ENCODE results near the gene REN. TPM values are rescaled to one million over a fixed set of nuclear protein-coding genes. Genes with fewer than 3 reads are reported as not detected.

The REN gene
- polyA plus RNA-seq (ENCODE audit: insufficient read depth in 1 of 5, insufficient read length in 5 of 5, low replicate concordance in 1 of 5) = under 1 TPM in 1 of 5 donors, not detected in 4; 0.21 TPM
- long read RNA-seq, donor 1 = 0 reads
- long read RNA-seq, donor 2 = 0 reads
- long read RNA-seq, donor 3 = 0 reads
- long read RNA-seq, donor 4 = 0 reads
- long read RNA-seq, donor 5 = 0 reads
- long read RNA-seq, donor 6 = 0 reads
- long read RNA-seq, donor 7 = 0 reads
- long read RNA-seq, donor 8 = 0 reads

GRCh38 chr1:204166219-204166618, at the start of gene REN:
TSS of gene REN (minus strand) at chr1:204166337. CDS start at chr1:204166293, 44 bp downstream.
- no peak for DNase-seq

GRCh38 chr1:204213668-204214662, 47.8 kb upstream of the REN start, which contains the start of gene GOLT1A:
TSS of gene GOLT1A (minus strand) at chr1:204213988. CDS start at chr1:204213906, 82 bp downstream.
- peak; percentile 50 to 55 for DNase-seq

- no peak for DNase-seq
Measured at GRCh38 chr1:204212715-204213114, 46.6 kb upstream of the REN start.

- no peak for DNase-seq
Measured at GRCh38 chr1:204211046-204211445, 44.9 kb upstream of the REN start.

DNA sequence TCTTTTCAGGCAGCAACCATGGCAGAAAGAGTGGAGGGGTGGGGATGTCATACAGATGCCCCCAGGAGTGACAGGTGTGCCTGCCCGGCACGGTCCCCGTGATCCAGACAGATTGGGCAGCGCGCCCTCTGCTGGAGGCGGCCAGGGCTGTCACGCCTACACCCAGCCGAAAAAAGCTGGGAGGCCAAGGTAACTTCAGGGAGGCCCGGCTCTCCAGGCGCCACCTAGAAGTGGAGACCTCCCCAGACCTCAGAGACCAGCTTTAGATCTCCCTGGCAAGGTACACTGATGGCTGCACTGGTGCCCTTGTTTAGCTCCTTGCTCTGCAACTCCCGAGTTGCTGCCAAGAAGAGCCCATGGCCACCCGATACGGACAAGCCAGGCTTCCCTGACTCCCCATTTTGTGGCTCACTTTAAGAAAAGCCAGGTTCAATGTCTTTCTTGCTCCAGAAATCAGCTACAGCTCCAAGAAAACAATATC, 41.0 kb upstream of the REN start:
- DNase-seq = no peak

DNA sequence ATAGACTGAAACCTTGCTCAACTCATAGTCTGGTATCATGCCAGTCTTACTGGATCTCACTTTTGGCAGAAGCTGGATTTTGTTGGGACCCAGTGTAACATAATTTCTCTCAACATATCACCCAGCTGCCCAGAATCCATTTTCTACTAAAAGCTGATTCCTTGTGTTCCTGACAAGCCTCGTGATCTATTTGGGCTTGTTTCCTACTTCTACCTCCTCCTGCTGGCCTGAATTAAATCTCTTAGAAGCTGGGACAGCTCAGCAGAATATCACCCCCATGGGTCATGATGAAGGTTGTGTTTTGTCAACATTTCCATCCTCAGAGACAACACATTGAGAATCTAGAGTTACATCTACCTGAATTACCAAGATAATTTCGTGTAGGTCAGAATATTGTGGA, 40.0 kb upstream of the REN start:
- DNase-seq = no peak

GRCh38 chr1:204205486-204205885, 39.3 kb upstream of the REN start:
- DNase-seq = no peak

DNA sequence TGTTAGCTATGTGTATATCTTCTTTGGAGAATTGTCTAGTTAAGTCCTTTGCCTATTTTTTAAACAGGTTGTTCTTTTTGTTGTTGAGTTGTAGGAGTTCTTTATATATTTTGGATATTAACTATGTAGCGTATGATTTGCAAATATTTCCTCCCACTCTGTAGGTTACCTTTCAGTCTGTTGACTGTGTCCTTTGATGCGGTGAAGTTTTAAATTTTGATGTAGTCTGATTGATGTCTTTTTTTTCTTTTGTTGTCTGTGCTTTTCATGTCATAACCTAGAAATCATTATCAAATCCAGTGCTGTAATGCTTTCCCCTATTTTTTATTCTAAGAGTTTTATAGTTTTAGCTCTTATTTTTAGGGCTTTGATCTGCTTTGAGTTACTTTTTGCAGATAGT, 38.8 kb upstream of the REN start:
- DNase-seq = no peak

DNA sequence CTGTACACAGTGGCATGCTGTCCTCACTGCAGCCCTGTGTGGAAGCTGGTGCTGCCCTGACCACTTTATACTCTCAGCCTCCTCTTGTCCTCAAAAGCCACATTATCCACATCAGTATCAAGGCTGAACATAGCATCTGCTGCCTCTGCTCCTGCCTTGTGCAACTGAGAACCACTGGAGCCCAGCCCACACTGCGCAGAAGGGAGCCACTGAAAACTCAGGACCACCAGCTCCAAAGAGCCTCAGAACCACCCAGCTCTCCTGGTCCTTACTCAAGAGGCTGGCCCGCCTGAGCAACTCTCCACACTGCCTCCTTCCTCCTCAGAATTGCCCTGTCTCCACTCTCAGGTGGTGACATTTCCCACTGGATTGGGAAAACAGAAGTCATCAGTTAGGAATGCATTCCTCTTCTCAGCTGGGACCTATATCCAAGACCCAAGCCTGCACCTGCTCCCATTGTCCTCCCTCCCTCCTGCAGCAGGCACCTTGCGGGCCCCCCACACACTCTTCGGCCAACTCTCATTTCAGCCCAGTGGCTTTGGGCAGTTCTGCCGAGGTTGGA, 37.1 kb upstream of the REN start:
- DNase-seq = no peak

DNA sequence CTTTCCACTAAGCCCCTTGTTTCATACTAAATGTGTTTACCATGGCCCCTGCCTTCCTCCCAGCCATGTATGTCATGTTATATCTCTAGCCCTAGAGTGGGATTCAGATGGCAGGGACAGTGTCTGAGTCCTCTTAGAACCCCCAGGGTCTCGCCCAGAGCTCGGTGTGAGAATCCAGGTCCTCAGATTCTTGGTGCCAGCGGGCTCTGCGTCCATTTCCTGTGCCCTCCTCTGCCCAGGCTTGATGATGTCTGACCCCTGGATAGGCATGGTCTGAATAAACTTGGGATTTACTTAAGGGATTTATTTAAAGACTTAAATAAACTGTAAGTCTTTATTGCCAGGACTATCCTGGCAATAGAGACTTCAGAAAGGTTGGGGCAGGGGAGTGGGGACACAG, 36.3 kb upstream of the REN start:
- DNase-seq = no peak

DNA sequence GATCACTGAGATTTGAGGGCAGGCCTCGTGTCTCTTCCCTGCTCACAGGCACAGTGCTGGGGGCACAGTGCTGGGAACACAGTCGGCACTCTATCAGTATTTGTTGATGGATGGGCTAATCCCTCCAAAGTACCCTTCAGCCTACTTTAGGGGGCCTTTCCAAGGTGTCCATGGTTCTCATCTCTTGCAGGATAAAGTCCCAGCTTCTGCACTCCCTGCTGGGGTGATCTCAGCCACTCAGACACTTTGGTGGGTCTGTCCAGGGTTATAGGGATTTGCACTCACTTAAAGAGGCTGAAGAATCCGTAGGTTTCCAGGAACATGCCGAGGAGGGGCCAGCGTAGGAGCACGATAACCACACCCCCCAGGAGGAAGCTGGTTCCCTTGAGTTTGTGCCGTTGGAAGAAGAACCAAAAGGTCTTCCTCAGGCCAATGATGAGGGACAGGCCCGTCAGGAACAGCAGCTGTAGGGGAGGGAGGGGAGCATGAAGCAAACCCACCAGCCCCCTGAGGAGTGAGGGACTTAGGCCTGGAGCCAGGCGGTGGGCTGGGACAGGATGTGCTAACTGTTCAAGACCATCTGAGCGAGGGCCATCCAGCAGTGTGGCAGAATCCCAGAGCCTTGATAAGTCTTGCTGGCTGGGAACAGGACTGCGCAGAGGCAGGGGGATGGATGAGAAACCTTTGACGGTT, 35.4 kb upstream of the REN start:
- no peak for DNase-seq

- DNase-seq = no peak
Measured at GRCh38 chr1:204199579-204199978, 33.4 kb upstream of the REN start.

- no peak for DNase-seq
Measured at GRCh38 chr1:204198348-204199340, 32.5 kb upstream of the REN start.

- no peak for DNase-seq
Measured at GRCh38 chr1:204197068-204197467, 30.9 kb upstream of the REN start.

GRCh38 chr1:204196068-204196795, 30.1 kb upstream of the REN start, which contains the start of gene KISS1:
TSS of gene KISS1 (minus strand) at chr1:204196491. CDS start at chr1:204192876, 3,615 bp downstream.
- no peak for DNase-seq

GRCh38 chr1:204194771-204195170, 28.6 kb upstream of the REN start:
- no peak for DNase-seq

DNA sequence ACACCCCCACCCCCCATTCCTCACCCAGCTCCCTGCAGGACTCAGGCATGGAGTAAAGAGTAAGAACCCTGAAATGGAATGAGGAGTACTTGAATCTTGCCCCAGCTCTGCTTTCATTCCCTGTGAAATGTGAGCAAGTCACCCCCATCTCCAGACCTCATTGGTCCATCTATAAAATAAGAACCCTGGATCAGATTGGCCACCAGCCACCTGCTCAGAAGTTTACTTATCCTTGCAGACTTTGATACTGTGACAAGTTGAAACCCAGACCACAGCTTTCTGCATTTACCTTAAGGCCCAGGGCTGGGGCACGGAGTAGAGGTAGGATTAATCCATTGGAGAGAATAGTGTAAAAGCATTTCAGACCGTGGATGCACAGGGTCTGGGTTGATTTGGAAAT, 27.9 kb upstream of the REN start:
- DNase-seq = no peak

DNA sequence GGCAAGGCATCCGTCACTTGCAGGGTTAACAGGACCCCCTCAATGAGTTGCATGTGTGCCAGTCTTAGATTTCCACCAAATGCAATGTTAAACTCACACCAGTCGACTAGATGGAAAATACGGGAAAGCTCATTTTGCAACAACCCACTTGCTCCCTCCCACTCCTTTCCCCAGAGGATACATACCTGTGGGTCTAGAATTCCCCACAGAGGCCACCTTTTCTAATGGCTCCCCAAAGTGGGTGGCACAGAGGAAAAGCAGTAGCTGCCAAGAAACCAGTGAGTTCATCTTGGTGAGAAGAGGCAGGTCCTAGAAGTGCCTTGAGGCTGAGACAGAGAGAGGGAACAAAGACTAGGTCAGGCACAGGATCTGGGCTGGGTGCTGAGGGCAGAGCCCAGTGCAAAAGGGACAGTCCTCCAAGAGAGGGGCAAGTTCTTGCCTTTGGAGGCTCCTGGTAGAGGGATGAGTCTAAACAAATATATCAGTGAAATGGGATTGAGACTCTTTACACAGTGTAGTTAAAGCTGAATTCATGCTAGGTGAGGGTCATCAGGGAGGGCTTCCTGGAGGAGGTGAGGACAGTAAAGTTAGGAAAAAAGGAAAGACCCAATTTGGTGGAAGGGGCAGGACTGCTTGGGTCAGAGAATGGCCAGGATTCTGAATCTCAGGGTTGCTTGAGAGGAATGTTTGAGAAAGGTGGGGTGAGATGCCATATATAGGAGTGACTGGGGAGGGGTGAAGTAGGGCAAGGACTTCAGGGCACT, 26.6 kb upstream of the REN start:
- no peak for DNase-seq

- DNase-seq = no peak
Measured at GRCh38 chr1:204192046-204192445, 25.9 kb upstream of the REN start.
